ENCODE results near the gene GALNT9.

DNA sequence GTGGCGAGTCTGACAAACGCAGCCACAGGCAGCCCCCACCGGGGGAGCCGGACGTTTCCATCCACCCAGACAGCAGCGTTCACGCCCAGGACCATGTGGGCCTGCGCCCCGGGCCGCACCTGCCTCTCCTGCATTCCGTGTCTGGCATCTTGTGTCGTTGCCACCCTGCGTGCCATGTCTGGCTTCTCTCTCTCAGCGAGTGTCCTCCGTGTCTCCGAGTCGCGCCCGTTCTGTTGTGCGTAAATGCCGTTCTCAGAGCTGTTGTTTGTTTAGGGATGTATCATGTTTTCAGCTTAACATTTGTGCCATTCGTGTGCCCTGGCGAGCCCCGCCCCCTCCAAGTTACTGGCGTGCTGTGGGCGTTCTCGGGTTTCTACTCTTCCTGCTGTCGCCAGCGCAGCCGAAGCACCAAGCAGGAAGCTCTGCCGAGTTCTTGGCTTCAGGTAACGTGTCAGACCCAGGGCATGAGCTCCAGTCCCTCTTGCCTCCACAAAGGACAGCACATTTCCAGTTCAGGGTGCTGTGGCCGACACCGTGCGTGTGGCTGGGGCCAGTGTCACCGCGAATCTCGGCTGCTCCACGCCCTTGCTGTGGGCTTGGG is 150.5 kb downstream of the GALNT9 start:
- TF ChIP-seq, protein P1, sequence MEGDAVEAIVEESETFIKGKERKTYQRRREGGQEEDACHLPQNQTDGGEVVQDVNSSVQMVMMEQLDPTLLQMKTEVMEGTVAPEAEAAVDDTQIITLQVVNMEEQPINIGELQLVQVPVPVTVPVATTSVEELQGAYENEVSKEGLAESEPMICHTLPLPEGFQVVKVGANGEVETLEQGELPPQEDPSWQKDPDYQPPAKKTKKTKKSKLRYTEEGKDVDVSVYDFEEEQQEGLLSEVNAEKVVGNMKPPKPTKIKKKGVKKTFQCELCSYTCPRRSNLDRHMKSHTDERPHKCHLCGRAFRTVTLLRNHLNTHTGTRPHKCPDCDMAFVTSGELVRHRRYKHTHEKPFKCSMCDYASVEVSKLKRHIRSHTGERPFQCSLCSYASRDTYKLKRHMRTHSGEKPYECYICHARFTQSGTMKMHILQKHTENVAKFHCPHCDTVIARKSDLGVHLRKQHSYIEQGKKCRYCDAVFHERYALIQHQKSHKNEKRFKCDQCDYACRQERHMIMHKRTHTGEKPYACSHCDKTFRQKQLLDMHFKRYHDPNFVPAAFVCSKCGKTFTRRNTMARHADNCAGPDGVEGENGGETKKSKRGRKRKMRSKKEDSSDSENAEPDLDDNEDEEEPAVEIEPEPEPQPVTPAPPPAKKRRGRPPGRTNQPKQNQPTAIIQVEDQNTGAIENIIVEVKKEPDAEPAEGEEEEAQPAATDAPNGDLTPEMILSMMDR (IDR thresholded peaks at IDR 0.05) = no peak
- TF ChIP-seq POLR2A (IDR thresholded peaks at IDR 0.05; ENCODE audit: low read depth) = no peak
- TF ChIP-seq POLR2AphosphoS5 (IDR thresholded peaks at IDR 0.05) = no peak
- TF ChIP-seq EP300 (IDR thresholded peaks at IDR 0.05) = no peak
